ENCODE measurements around the gene SCN3B. TPM values are rescaled to one million over a fixed set of nuclear protein-coding genes. Genes with fewer than 3 reads are reported as not detected.

Gene SCN3B
- 1.6 and 1.8 TPM in 2 replicates for total RNA-seq
- 0.30 and 1.3 TPM in 2 replicates for polyA plus RNA-seq

DNA sequence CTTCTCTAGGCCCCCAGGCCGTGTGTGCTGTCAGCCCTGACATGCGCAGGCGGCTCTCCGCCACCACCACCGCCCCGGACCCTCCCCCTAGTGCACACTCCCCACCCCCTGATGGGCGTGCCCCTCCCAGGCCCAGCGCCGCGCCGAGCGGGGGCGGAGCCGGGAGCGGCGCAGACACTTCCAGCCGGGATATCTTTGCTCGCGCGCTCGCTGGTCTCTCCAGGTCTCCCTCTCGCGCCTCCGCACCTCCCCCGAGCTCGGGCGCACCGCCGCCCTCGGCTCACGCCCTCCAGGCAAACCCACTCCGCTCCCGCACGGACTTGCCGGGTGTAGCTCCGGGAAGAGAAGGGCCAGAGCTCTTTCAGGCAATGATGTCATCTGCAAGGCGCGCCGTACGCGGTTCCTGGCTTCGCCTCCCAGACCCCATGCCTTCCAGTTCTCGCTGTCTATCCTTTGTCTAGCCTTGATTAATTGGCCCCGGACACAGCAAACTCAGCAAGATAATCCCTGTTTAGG lies at the start of gene SCN3B:
Gene SCN3B, minus strand, starts transcription at position 59 of the 516 bp plus-strand sequence. CDS start 823 bp downstream, outside the sequence.
- under 1% methylated on average over 40 of the region's 44 CpGs for WGBS (ENCODE audit: low lambda C conversion rate, missing lambda C conversion rate)
- H3K4me2 ChIP-seq: peak within 1 kb of the TSS; percentile 97
- H3K36me3 ChIP-seq (replicated peaks; ENCODE audit: insufficient read depth, low read depth): no peaks in the 10 kb centered on the region
- peaks cover 14% of the 10 kb centered on the region for H3K27me3 ChIP-seq
- H3K4me1 ChIP-seq (ENCODE audit: insufficient read depth): peaks cover 3% of the 10 kb centered on the region
- H3K79me2 ChIP-seq: no peaks in the 10 kb centered on the region
- H3K9me2 ChIP-seq (replicated peaks; ENCODE audit: insufficient read depth): no peaks in the 10 kb centered on the region
- peak; percentile 92 for DNase-seq (ENCODE audit: low spot score)
- TF ChIP-seq EZH2 (IDR thresholded peaks at IDR 0.05; ENCODE audit: borderline replicate concordance): no peak
- no peak for TF ChIP-seq CTCF (IDR thresholded peaks at IDR 0.05; ENCODE audit: poor library complexity)
- TF ChIP-seq EZH2phosphoT487 (IDR thresholded peaks at IDR 0.05; ENCODE audit: low read depth, severe bottlenecking, unreplicated experiment): no peak
- H4K20me1 ChIP-seq (ENCODE audit: insufficient read depth, poor library complexity, severe bottlenecking): no peaks in the 10 kb centered on the region
- H3K4me3 ChIP-seq: peak within 1 kb of the TSS; percentile 54
- peak within 1 kb of the TSS; percentile 66 for H2AFZ ChIP-seq
- peak within 1 kb of the TSS; percentile 44 for H3K27ac ChIP-seq
- no peaks in the 10 kb centered on the region for H3K9me3 ChIP-seq (ENCODE audit: low read depth)

DNA sequence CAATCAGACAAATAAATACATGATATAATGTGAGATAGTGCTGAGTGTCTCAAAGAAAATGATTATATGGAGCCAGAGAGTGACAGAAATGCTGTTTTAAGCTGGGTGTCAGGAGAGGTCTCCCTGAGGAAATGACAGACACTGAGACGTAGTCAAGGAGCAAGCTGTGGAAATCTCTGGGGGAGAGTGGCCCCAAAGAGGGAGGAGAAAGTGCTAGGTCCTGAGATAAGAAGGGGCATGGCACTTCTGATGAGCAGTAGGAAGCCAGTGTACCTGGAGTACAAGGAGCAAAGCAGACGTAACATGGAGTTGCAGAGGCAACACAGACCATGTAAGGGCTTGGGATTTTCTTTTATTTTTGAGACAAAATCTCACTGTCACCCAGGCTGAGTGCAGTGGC lies 48.3 kb upstream of the SCN3B start:
- H2AFZ ChIP-seq: no peak overlapping the region
- WGBS (ENCODE audit: low lambda C conversion rate, missing lambda C conversion rate): 32% methylated on average over 2 of the region's 2 CpGs
- no peaks in the 10 kb centered on the region for H3K27me3 ChIP-seq
- no peak overlapping the region for H3K4me3 ChIP-seq
- no peaks in the 10 kb centered on the region for H3K9me2 ChIP-seq (replicated peaks; ENCODE audit: insufficient read depth)
- no peak overlapping the region for H3K27ac ChIP-seq
- H3K4me2 ChIP-seq: no peak overlapping the region
- H3K36me3 ChIP-seq (replicated peaks; ENCODE audit: insufficient read depth, low read depth): no peaks in the 10 kb centered on the region
- TF ChIP-seq EZH2phosphoT487 (IDR thresholded peaks at IDR 0.05; ENCODE audit: low read depth, severe bottlenecking, unreplicated experiment): no peak
- no peak for TF ChIP-seq CTCF (IDR thresholded peaks at IDR 0.05; ENCODE audit: poor library complexity)
- TF ChIP-seq EZH2 (IDR thresholded peaks at IDR 0.05; ENCODE audit: borderline replicate concordance): no peak
- DNase-seq (ENCODE audit: low spot score): peak; percentile 20
- no peaks in the 10 kb centered on the region for H3K9me3 ChIP-seq (ENCODE audit: low read depth)
- H3K79me2 ChIP-seq: no peaks in the 10 kb centered on the region
- no peaks in the 10 kb centered on the region for H3K4me1 ChIP-seq (ENCODE audit: insufficient read depth)
- H4K20me1 ChIP-seq (ENCODE audit: insufficient read depth, poor library complexity, severe bottlenecking): no peaks in the 10 kb centered on the region

DNA sequence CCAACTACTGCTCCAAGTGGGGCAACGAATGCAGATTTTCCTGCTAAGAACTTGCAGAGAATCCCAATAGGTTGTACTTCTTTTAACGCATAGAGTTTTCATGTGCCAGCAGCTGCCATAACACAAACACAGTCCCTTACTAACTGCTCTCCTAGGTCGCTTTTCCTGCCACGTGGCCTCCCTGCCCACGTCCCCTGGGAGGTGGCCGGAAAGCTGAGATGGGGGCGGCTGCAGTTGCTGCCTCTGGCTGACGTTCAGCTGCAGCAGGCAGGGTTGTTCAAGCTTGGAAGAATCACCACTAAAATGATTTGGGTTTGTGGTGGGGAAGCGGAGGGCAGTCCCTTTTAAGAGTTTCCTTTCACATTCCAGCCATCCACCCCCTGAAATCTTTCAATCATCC lies 47.7 kb upstream of the SCN3B start:
- no peaks in the 10 kb centered on the region for H3K27me3 ChIP-seq
- H3K79me2 ChIP-seq: no peaks in the 10 kb centered on the region
- no peaks in the 10 kb centered on the region for H3K9me2 ChIP-seq (replicated peaks; ENCODE audit: insufficient read depth)
- no peaks in the 10 kb centered on the region for H3K9me3 ChIP-seq (ENCODE audit: low read depth)
- WGBS (ENCODE audit: low lambda C conversion rate, missing lambda C conversion rate): 67% methylated on average over 9 of the region's 9 CpGs
- H2AFZ ChIP-seq: no peak overlapping the region
- DNase-seq (ENCODE audit: low spot score): no peak
- H3K4me1 ChIP-seq (ENCODE audit: insufficient read depth): no peaks in the 10 kb centered on the region
- H4K20me1 ChIP-seq (ENCODE audit: insufficient read depth, poor library complexity, severe bottlenecking): no peaks in the 10 kb centered on the region
- no peak overlapping the region for H3K27ac ChIP-seq
- H3K36me3 ChIP-seq (replicated peaks; ENCODE audit: insufficient read depth, low read depth): no peaks in the 10 kb centered on the region
- TF ChIP-seq EZH2phosphoT487 (IDR thresholded peaks at IDR 0.05; ENCODE audit: low read depth, severe bottlenecking, unreplicated experiment): no peak
- TF ChIP-seq EZH2 (IDR thresholded peaks at IDR 0.05; ENCODE audit: borderline replicate concordance): no peak
- TF ChIP-seq CTCF (IDR thresholded peaks at IDR 0.05; ENCODE audit: poor library complexity): no peak
- H3K4me3 ChIP-seq: no peak overlapping the region
- H3K4me2 ChIP-seq: no peak overlapping the region
